Epithelial cell of prostate (primary cell): ENCODE measurements around the gene TMEM35B.
"Not testable (repeated sequence)": the region's sequence is repeated elsewhere in the genome, so short reads cannot be mapped to it uniquely, and the experiment has no call there.

Experiments
- DNase-seq: peaks from one replicate; pipeline ENCODE4 v3.0.0-alpha.2; 2011; ENCODE audit warnings: low read depth, low spot score
- H3K27ac ChIP-seq: fragments of 450-650 bp; 2 replicates; pipeline ENCODE4 v1.5.1; 2017; ENCODE audit warnings: mild to moderate bottlenecking

TMEM35B gene

DNA sequence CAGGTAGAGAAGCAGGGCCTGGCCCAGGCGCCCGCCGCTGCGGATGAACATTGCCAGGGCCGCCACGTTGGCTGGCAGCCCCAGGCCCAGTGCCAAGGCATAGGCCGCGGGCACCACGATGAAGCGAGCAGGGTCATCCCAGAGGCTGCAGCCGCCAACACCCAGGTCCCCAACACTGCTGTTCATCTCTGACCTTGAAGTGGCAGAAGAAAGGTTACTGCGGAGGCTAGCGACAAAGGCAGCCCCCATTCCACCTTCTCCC lies 8.0 kb downstream of the TMEM35B start:
- H3K27ac ChIP-seq = no peak overlapping the region
- no peak for DNase-seq

GRCh38 chr1:34976384-34977209 lies 8.6 kb downstream of the TMEM35B start:
- H3K27ac ChIP-seq = no peak overlapping the region
- DNase-seq = no peak

- no peak overlapping the region for H3K27ac ChIP-seq
- no peak for DNase-seq
These were observed 9.4 kb downstream of the TMEM35B start for GRCh38 chr1:34975771-34976170.

GRCh38 chr1:34975338-34975737 lies 9.8 kb downstream of the TMEM35B start:
- H3K27ac ChIP-seq = no peak overlapping the region
- DNase-seq = no peak

DNA sequence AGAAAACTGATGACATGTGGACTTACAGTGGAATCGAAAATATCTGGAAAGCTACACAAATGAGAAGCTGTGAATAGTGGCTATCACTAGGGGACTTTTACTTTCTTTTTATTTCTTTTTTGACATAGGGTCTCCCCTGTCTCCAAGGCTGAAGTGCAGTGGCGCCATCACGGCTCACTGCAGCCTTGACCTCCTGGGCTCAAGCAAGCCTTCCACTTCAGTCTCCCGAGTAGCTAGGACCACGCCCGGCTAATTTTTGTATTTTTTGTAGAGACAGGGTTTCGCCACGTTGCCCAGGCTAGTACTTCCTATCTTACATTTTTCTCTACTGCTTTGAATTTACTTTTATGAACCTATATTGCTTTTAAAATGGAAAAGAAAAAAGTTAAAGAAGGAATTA lies 10.5 kb downstream of the TMEM35B start:
- no peak overlapping the region for H3K27ac ChIP-seq
- no peak for DNase-seq

DNA sequence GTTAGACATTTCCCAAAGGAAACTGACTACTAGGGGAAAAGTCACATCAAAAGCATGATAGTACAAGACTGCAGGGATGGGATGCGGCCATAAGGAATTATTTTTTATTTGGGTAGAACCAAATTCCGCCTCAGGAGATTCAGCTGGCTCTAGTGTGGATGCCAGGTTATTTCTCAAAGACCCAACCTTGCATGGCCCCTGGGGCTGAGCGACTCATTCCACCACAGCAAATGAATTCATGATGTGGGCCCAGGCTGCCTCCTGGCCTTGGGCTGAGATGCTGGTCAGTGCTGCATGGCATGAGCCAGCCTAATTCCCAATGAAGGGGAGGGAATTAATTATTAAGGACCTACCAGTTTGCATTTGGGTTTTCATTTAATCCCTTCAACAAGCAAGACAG lies 11.8 kb downstream of the TMEM35B start:
- DNase-seq = no peak
- no peak overlapping the region for H3K27ac ChIP-seq

- H3K27ac ChIP-seq = no peak overlapping the region
- no peak for DNase-seq
These were observed 14.3 kb downstream of the TMEM35B start for GRCh38 chr1:34970829-34971228.

DNA sequence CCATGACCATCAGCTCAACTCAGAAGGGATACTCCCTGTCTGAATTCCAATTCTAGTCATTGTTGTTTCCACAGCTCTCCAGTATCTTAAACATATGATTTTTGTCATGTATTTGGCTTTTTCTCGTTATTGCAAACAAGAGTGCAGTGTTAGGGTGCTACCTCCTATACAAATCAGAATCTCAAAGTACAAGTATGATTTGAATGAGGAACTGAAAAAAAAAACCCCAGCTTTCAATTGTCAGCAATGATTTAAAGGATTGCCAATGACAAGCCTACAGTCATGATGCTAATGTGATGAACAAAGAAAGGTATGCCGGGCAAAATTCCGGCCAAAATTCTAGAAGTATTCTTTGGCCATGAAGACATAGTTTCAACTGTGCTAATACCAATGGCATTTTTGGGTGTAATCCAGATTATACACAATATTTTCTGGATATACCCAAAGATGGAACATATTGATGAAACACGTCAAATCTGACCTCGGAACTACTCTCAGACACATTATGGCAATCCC lies 14.9 kb downstream of the TMEM35B start:
- DNase-seq = no peak

GRCh38 chr1:34968297-34968696 lies 16.9 kb downstream of the TMEM35B start:
- not testable (repeated sequence) for H3K27ac ChIP-seq, DNase-seq

More for the DNA sequence above, 14.9 kb downstream of the TMEM35B start:
- no peak overlapping the region for H3K27ac ChIP-seq

DNA sequence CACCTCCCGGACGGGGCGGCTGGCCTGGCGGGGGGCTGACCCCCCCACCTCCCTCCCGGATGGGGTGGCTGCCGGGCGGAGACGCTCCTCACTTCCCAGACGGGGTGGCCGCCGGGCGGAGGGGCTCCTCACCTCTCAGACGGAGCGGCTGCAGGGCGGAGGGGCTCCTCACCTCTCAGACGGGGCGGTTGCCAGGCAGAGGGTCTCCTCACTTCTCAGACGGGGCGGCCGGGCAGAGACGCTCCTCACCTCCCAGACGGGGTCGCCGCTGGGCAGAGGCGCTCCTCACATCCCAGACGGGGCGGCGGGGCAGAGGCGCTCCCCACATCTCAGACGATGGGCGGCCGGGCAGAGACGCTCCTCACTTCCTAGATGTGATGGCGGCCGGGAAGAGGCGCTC lies 17.5 kb downstream of the TMEM35B start:
- DNase-seq = not testable (repeated sequence)

DNA sequence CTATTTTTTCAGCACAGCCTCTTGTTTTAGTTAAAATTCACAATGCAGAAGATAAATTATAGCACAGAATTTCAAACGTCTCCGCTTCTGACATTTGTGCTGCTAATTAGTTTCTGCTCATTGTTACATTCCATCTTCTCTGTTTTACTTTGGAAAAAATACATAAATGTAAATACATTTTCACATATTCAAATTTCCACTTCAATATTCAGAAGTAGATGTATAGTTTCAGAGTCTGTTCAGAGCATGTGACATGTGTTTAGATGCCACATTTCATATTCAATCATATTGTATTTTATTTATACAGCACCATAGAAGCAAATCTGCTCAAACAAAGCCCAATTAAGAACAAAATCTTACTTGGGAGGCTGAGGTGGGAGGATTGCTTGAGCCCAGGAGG lies 19.6 kb downstream of the TMEM35B start:
- no peak for DNase-seq
- H3K27ac ChIP-seq = no peak overlapping the region

More for the DNA sequence above, 17.5 kb downstream of the TMEM35B start:
- not testable (repeated sequence) for H3K27ac ChIP-seq

GRCh38 chr1:34950428-34950827 lies 34.7 kb downstream of the TMEM35B start:
- no peak for DNase-seq
- H3K27ac ChIP-seq = no peak overlapping the region

DNA sequence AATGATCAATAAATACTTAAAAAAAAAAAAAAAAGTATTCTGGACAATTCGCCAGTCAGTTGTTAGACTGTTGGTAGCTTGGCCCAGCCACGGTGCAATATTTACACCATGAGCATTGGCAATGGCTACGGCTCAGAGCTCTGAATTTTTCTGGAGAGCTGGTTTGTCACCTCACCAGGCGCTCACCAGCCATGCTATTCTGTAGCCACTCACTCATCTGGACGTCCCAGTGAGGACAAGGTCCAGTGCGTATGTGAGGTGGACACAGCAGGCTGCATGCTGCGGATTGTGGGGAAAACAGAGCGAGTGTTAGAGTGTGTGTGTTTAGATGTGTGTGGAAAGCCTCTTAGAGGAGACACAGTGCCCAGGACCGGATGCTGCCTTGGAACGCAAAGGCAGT lies 36.4 kb downstream of the TMEM35B start:
- not testable (repeated sequence) for DNase-seq

DNA sequence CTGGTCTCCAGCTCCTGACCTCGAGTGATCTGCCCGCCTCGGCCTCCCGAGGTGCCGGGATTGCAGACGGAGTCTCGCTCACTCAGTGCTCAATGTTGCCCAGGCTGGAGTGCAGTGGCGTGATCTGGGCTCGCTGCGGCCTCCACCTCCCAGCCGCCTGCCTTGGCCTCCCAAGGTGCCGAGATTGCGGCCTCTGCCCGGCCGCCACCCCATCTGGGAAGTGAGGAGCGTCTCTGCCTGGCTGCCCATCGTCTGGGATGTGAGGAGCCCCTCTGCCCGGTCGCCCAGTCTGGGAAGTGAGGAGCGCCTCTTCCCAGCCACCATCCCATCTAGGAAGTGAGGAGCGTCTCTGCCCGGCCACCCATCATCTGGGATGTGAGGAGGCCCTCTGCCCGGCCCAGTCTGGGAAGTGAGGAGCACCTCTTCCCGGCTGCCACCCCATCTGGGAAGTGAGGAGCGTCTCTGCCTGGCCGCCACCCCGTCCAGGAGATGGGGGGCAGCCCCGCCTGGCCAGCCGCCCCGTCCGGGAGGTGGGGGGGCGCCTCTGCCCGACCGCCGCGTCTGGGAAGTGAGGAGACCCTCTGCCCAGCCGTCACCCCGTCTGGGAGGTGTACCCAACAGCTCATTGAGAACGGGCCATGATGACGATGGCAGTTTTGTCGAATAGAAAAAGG lies 37.4 kb downstream of the TMEM35B start:
- not testable (repeated sequence) for DNase-seq, H3K27ac ChIP-seq

More for the DNA sequence above, 36.4 kb downstream of the TMEM35B start:
- not testable (repeated sequence) for H3K27ac ChIP-seq

- DNase-seq = no peak
- no peak overlapping the region for H3K27ac ChIP-seq
These were observed 38.9 kb downstream of the TMEM35B start for GRCh38 chr1:34946211-34946610.

DNA sequence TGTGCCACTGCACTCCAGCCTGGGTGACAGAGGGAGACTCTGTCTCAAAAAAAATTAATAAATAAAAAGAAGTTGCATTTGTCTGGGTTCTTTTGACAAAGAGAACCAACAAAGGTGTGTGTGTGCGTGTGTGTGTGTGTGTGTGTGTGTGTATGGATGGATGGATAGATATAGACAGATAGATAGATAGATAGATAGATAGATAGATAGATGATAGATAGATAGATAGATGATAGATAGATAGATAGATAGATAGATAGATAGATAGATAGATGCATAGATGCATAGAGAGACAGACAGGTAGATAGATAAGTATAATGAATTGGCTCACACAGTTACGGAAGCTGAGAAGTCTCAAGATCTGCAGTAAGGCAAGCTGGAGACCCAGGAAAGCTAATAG lies 43.3 kb downstream of the TMEM35B start:
- not testable (repeated sequence) for DNase-seq, H3K27ac ChIP-seq
